ENCODE results near the gene LRRC32.

GRCh38 chr11:76622493-76623094 is 48.0 kb downstream of the LRRC32 start:
- no peak for TF ChIP-seq CTCF (IDR thresholded peaks at IDR 0.05; ENCODE audit: poor library complexity, severe bottlenecking)
- TF ChIP-seq REST (IDR thresholded peaks at IDR 0.05; ENCODE audit: borderline replicate concordance): no peak
- no peak for TF ChIP-seq POLR2AphosphoS5 (IDR thresholded peaks at IDR 0.05)
- no peak for TF ChIP-seq EZH2 (IDR thresholded peaks at IDR 0.05; ENCODE audit: borderline replicate concordance, insufficient read depth, low read length, poor library complexity, severe bottlenecking)

Data from neural cell (in vitro differentiated cells).